Tibial nerve (tissue), 4 donors: Measurements from ENCODE around the gene FAM83B.

Source experiments
- EP300 ChIP-seq, 2 donors: sonication (generic); formaldehyde crosslinking; IDR thresholded peaks; one replicate each; pipeline ENCODE4 v1.6.1; 2017; ENCODE audit warnings: antibody characterized with exemption in 2 of 2, mild to moderate bottlenecking in 1 of 2
- POLR2A ChIP-seq, 2 donors: fragments of 450-650 bp; IDR thresholded peaks; one replicate each; pipeline ENCODE4 v1.6.1; 2017; ENCODE audit warnings: antibody characterized with exemption in 2 of 2, mild to moderate bottlenecking in 2 of 2, moderate library complexity in 2 of 2
- TF ChIP-seq, protein P1 (sequence below), 5 experiments: fragments of 200-600 bp in 3 of 5; fragments of 450-650 bp in 2 of 5; sonication (generic) in 3 of 5; IDR thresholded peaks; one replicate each; pipeline ENCODE4 v1.5.1; 2016 to 2019; ENCODE audit warnings: antibody characterized with exemption in 5 of 5, mild to moderate bottlenecking in 3 of 5, moderate library complexity in 2 of 5

DNA sequence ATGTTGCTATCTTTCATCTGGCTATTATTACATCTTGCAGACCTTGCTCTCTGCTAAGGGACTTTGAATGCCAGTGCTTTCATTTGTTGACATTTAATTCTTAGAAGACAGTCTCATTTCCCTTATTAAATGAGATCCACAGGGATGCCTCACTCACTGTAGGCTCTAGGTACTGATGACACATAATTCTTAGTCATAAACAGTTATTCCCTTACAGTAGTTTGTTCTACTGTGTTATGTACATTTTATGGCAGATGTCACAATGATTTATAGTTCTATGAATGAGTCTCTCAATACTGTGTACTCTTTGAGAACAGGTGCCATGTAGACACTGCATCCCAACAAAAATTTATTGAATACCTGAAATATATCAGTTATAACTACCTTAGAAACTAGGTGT, 70.3 kb downstream of the FAM83B start:
- no peak for TF ChIP-seq POLR2A (IDR thresholded peaks at IDR 0.05)
- TF ChIP-seq, protein P1, sequence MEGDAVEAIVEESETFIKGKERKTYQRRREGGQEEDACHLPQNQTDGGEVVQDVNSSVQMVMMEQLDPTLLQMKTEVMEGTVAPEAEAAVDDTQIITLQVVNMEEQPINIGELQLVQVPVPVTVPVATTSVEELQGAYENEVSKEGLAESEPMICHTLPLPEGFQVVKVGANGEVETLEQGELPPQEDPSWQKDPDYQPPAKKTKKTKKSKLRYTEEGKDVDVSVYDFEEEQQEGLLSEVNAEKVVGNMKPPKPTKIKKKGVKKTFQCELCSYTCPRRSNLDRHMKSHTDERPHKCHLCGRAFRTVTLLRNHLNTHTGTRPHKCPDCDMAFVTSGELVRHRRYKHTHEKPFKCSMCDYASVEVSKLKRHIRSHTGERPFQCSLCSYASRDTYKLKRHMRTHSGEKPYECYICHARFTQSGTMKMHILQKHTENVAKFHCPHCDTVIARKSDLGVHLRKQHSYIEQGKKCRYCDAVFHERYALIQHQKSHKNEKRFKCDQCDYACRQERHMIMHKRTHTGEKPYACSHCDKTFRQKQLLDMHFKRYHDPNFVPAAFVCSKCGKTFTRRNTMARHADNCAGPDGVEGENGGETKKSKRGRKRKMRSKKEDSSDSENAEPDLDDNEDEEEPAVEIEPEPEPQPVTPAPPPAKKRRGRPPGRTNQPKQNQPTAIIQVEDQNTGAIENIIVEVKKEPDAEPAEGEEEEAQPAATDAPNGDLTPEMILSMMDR (IDR thresholded peaks at IDR 0.05): no peak
- TF ChIP-seq EP300 (IDR thresholded peaks at IDR 0.05): no peak
